Activated CD8-positive, alpha-beta memory T cell treated with anti-CD3 and anti-CD28 coated beads for 4 hours (primary cell): ENCODE data around the gene IL34.
A peak's percentile ranks its signal among the peaks of the same experiment; 100 is the strongest.
"Not testable (repeated sequence)": the region's sequence is repeated elsewhere in the genome, so short reads cannot be mapped to it uniquely, and the experiment has no call there.

Experiments
- DNase-seq, 2 donors: peaks; one replicate each; pipeline ENCODE4 v3.0.0-alpha.2; 2020; ENCODE audit warnings: low read depth in 2 of 2

IL34 gene

GRCh38 chr16:70630960-70631745 lies 15.2 kb upstream of the IL34 start:
- DNase-seq, result no peak

DNA sequence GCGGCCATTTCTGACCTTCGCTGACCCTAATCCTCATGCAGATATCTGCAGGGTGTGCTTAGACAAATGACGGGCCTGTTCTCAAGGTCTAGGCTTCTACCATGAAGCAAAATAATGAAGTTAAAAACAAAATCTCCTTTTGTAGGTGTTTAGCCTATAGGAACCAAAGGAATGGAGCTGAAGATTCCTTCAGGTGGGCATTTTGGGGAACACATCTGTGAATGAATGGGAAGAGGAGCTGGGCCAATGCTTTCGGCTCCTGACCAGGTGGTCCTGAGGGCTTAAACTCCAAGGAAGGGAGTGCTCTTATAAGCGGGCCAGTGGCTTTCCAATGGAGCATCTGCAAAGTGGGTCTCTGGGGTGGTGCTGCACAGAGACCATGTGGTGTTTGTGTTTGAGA lies 14.1 kb upstream of the IL34 start:
- no peak for DNase-seq

- not testable (repeated sequence) for DNase-seq
These were observed 12.7 kb upstream of the IL34 start for GRCh38 chr16:70633617-70634016.

DNA sequence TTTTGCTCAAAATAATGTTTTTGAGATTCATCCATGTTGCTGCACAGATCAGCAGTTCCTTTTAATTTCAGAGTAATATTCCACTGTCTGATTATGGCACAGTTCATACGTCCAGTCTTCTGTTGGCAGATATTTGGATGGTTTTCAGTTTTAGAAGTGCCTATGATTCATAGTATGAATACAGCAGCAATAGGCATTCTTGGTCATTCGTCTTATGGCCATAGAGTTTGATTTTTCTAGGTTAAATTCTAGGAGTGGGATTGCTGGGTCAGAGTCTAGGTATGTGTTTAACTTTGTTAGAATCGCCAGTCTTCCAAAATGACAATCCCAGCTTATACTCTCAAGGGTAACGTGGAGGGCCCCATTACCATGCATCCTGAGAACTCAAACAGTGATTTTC lies 11.5 kb upstream of the IL34 start:
- no peak for DNase-seq

- DNase-seq, result no peak
These were observed 10.9 kb upstream of the IL34 start for GRCh38 chr16:70635336-70636016.

- no peak for DNase-seq
These were observed 7.3 kb upstream of the IL34 start for GRCh38 chr16:70638814-70639792.

DNA sequence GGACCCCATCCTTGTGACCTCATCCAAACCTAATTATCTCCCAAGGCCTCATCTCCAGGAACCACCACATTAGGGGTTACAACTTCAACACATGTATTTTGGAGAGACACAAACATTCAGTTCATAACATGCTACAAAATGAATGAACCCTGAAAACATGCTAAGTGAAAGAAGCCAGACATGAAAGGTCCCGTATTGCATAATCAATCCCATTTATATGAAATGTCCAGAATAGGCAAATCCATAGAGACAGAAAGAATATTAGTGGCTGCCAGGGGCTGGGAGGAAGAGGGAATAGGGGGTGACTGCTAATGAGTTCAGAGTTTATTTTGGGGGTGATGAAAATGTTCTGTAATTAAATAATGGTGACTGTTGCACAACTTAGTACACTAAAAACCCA lies 3.7 kb upstream of the IL34 start:
- no peak for DNase-seq

- not testable (repeated sequence) for DNase-seq
These were observed 3.1 kb upstream of the IL34 start for GRCh38 chr16:70643264-70643663.

DNA sequence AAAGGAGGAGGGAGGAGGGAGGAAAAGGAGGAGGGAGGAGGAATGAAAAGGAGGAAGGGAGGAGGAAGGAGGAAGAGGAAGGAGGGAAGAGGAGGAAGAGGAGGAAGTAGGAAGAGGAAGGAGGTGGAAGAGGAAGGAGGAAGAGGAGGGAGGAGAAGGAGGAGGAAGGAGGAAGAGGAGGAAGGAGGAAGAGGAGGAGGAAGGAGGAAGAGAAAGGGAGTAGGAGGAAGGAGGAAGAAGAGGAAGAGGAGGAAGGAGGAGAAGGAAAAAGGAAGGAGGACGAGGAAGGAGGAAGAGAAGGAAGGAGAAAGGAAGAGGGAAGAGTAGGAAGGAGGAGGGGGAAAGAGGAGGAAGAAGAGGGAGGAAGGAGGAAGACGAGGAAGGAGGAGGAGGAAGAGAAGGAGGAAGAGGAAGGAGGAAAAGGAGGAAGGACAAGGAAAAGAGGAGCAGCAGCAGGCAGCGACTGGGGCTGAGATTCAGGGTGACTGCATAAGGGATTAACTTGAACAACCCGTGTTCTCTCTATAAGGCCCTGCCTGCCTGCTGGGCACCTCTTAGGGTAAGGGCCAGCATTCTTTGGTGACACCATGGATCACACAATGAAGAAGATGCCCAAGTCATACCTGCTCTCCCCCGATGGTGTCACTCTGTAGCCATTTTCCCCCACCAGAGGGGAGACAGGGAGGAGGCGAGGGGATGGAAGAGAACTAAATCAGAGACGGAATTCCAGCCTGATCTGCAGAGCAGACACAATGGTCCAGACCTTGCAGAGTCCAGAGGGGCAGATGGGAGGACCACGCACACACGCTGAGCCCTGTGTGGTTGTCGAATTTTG lies 1.4 kb upstream of the IL34 start:
- DNase-seq, result no peak

DNA sequence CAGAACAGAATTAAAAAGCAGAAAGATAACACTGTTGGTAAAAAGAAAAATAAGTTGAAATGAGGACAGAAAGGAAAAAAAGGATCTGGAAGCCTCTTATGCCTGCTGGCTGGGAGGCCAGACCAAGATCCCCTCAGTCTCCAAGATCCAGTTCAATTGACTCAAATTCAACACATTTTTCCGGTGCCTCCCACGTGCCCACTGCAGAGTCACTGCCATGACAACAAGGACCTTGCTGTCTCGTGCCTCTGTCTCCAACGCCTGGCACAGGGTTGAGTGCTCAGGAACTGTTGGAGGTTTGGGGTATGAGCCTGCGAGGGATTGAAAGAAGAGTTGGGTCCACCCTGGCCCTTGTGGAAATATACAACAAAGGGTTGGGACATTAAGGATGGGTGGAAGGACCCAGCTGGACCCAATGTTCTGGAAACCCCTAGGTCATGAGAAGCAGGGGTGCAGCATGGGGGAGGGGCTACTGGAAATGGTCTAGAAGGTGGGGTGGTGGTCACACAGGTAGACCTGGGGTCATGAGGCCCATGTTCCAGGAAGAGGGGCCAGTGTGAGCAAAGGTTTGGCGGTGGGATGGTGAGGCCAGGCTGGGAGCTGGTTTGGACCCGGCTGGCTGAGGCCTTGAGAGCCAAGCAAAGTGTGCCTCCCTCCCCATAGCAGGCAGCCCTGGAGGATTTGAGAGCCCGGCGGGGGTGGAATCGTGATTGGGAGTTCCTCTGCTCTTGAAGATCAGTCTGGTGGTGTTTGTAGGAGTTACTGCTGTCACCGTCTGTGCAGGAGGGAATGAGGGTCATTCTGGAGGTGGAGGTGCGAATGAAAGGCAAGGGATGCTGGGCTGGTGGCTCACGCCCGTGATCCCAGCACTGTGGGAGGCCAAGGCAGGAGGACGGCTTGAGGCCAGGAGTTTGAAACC lies 1.3 kb downstream of the IL34 start:
- no peak for DNase-seq

DNA sequence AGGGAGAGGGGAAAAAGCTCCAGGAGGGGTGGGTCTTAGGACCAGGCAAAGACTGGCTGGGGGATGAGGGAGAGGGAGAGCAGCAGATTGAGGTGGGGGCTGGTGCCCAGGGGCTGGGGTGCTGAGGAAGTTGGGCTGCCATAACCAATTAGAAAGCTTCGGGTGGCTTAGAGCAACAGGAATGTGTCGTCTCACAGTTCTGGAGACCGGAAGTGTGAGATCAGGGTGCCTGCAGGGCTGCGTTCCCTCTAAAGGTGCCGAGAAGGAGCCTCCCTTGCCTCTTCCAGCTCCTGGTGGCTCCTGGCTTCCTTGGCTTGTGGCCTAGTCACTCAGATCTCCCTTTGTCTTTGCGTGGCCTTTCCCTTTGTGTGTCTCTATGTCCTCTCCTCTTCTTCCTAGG lies 2.2 kb downstream of the IL34 start:
- DNase-seq, result no peak

DNA sequence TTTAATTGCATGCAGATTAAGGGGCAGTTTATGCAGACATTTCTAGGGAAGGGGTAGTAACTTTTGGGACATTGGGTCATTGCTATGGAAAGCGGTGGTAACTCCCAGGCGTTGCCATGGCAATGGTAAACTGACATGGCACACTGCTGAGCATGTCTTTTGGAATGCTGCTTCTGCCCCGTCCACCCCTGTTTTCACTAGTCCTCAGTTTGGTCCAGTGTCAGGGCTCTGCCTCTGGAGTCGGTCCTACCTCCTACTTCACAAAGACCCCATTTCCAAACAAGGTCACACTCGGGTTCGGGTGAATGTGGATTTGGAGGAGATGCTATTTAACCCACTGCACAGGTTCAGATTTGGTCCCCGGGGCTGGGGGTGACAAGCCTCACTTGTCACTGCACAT lies 2.9 kb downstream of the IL34 start:
- DNase-seq, result no peak

DNA sequence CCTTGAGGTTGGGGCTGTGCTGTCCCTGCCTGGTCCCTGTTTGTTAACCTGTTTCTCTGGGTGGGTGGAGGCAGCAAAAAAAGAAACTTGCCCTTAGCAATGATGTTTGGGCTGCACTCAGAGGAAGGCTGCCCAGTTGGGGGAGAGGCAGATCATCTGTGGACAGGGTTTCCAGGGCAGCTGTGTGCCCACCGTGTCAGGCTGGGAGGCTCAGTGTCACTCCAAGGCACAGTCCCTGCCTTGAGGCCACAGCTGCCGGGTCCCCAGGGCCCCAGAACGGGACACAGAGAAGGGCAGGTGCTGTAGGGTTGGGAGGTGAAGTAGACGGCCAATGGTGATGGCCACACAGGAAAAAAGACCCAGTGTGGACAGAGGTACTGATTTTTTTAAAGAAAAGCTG lies 3.9 kb downstream of the IL34 start:
- DNase-seq, result no peak

- DNase-seq, result no peak
These were observed 5.2 kb downstream of the IL34 start for GRCh38 chr16:70651524-70651923.

- DNase-seq, result no peak
These were observed 6.0 kb downstream of the IL34 start for GRCh38 chr16:70652322-70652721.

- DNase-seq, result no peak
These were observed 7.0 kb downstream of the IL34 start for GRCh38 chr16:70653406-70653805.

DNA sequence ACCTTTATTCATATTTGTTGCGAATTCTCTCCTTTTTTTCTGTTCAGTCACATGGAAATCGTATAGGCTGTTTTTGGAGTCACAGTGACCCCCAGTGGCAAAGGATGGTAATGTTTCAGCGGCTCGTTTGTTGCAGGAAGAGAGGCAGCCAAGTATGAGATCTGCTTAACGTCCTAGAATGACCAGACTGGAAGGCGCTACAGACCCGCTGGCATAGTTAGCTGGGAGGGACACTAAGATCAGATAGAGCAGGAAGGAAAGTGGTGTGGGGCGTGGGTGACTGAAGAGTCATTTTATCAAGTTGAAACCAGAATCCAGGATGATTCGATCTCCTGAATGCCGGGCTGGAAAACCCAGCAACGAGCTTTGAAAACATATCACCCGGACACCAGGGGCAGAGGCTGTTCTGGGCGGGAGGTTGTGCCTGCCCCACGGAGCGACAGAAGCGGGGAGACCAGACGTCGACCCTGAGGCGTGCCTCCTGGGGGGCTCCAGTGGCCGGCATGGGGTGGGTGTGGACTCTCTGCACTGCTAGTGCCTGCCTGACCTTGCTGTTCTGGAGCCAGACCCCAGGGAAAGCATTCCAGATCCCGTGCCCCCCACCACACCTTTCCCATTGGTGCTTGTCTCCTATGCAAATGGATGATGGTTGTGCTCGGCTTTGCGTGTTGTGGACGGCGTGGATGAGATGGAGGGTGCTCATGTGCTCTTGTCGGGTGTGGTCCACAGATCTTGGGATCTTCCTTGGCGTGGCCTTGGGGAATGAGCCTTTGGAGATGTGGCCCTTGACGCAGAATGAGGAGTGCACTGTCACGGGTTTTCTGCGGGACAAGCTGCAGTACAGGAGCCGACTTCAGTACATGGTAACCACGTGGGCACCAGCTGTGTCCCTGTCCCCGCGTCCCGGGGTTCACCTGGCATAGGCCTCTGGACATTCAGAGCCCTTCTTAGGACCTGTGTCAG lies 7.7 kb downstream of the IL34 start:
- peak; percentile 42 to 56 for DNase-seq

DNA sequence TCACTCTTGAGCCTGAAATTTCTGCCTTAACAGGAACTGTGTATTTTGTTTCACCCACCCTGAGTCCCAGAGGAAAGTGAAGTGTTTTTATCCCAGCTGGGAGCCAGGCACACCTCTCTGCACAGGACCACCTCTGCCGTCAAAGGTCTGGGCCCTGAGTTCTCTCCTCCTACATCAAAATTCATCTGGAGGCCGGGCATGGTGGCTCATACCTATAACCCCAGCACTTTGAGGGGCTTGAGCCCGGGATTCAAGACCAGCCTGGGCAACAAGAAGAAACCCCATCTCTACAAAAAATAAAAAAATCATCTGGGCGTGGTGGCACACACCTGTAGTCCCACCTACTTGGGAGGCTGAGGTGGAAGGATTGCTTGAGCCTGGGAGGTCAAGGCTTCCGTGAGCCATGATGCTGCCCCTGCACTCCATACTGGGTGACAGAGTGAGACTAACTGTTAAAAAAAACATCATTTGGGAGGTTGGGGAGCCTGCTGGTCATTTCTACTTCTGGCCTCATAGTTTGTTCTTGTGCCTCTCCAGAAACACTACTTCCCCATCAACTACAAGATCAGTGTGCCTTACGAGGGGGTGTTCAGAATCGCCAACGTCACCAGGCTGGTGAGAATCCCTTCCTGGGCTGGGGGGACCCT lies 9.8 kb downstream of the IL34 start:
- no peak for DNase-seq
